Right ventricle myocardium inferior (tissue), 1 donor: Measurements from ENCODE around the gene OVCA2. TPM values are rescaled to one million over a fixed set of nuclear protein-coding genes. Genes with fewer than 3 reads are reported as not detected.

Experiments used
- ATAC-seq: fragments of 200-7000 bp; cut with Tn5 transposase; one replicate; pipeline ENCODE4 v1.9.1; 2020; ENCODE audit warnings: mild to moderate bottlenecking, moderate library complexity
- DNase-seq: peaks from one replicate; pipeline ENCODE4 v3.0.0; 2021; ENCODE audit errors: missing footprints
- intact Hi-C: fragments of 100-400 bp; cut with DNase I; formaldehyde crosslinking; loops from one replicate; pipeline ENCODE4 v1.11.0; 2022
- total RNA-seq: library from RNA; stranded (reverse); fragmentation: NEBNext Ultra II Directional; extraction: Animal tissue kit (Norgen Biotek cat#: 25700); gene quantifications from one replicate; pipeline ENCODE4 v1.2.1, GENCODE V29; 2021
- donor health status: DM: no; HTN: yes; CAD: no; lungs with severe emphysema.

OVCA2 gene
- total RNA-seq, 1 donor from 2014 or later: 14.3 TPM

DNA sequence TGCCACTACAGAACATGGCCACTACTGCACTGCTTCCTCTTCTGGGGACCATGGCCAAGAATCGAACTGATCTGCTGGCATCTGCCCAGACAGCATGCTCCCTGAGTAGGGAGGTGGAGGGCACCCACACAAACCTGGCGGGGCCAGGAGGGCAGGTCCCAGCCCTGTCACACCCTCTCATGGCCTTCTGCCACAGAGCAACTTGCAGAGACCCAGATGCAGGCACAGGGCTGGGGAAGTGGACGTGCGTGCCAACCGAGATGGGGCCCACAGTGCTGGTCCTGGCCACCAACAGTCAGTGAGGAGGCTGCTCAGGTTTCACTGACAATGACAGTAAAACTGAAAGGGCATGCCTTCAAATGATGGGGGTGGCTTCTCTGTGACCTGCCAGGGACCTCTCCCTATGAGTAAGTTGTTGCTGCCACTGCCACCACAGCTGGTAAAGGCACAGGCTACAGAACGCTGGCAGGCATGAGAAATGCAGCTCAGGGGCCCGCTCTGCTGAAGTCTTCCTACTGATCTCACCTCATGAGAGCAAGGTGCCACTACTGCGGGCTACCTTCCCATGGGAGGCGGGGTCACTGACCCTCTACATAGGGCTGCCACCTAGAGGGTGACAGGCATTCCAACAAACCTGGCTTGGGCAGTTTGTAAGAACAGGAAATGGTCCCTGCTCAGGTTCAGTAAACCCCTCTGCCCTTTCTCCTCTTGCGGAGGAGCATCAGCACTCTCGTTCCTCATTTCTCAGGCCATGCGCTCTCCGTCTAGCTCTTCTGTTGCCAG, 28.6 kb downstream of the OVCA2 start:
- no peak for ATAC-seq
- peak; percentile 31 for DNase-seq
- intact Hi-C loops: loop anchor here (5.0 kb wide), 1 partner anchor 107 kb away; no protein-coding TSS in a partner anchor

DNA sequence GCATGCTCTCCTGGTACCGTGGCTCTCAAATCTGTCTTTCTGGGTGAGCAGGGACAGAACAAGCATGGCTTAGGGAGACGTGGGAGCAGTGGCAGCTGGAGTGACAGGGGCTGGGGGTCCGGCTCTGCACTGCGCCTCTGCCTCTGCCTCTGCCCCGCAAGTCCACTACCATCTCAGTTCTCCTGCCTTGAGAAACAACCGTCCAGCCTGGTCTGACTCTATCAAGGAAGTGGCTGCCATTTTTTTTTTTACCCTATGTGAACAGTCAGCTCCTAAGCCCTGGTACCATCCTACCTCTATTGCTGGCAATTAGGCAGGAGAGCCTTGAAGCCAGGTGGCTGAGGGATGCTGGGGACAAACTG, 29.2 kb downstream of the OVCA2 start:
- no peak for DNase-seq
- intact Hi-C loops: loop anchor here (5.0 kb wide), 1 partner anchor 106 kb away; no protein-coding TSS in a partner anchor
- no peak for ATAC-seq

DNA sequence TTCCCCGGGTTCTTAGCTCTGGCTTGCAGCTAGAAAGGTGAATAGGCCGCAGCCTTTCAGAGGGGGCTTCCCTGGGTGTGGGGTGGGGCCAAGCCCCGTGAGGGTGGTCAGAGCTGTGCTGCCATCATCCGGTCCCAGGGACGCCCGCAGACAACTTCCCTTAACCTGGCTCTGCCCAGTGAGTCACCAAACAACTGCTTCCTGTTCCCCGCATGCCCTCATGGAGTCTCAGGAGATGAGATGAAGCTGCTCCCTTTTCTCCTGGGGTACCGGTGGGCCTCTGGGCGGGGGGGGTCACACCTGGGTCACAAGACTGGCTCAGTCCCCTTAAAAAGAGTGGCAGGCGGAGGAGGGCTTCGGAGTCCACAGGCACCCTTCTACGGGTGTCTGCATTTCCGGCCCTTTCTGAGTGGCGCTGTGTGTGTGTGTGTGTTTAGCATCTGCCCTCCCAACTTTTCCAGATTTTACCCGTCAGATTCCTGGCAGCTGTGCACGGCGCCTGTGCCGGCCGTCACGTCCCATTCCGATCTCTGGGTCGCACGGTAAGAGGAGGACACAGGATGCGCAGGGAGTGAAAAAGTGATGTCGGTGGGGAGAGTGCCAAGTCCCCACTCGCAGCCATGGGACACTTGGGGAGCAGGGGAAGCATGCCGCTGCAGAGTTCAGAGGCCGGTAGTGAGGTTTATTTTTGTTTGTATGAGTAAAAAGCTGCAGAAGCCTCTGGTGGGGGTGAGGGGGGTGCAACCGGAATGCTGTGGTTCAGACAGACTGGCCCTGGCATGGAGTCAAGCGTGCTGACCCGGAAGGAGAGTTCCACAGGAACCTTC, 29.8 kb downstream of the OVCA2 start:
- peak; percentile 84 for DNase-seq
- ATAC-seq: peak; percentile 63
- intact Hi-C loops: loop anchor here (5.0 kb wide), 1 partner anchor 106 kb away; no protein-coding TSS in a partner anchor

DNA sequence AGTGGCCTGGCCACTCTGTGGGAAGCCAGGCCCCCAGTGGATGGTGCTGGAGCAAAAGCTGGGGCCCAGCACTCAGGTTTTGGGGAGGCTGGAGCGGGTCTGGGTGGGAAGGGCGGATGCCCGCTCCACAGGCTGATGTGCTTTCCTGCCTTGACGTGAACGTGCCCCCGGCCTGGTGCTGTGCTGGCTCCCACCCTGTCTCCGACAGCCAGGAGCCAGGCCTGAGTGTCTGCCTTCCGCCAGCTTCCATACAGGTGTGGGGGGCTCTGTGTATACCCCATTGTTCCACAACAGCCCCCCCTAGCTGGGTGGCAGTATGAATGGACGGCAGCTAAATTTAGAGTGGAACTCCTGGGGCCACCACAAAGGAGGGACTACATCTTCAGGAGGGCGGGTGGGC, 33.1 kb downstream of the OVCA2 start:
- no peak for ATAC-seq
- no peak for DNase-seq
- intact Hi-C loops: loop anchor here (5.0 kb wide), 1 partner anchor 102 kb away; no protein-coding TSS in a partner anchor

DNA sequence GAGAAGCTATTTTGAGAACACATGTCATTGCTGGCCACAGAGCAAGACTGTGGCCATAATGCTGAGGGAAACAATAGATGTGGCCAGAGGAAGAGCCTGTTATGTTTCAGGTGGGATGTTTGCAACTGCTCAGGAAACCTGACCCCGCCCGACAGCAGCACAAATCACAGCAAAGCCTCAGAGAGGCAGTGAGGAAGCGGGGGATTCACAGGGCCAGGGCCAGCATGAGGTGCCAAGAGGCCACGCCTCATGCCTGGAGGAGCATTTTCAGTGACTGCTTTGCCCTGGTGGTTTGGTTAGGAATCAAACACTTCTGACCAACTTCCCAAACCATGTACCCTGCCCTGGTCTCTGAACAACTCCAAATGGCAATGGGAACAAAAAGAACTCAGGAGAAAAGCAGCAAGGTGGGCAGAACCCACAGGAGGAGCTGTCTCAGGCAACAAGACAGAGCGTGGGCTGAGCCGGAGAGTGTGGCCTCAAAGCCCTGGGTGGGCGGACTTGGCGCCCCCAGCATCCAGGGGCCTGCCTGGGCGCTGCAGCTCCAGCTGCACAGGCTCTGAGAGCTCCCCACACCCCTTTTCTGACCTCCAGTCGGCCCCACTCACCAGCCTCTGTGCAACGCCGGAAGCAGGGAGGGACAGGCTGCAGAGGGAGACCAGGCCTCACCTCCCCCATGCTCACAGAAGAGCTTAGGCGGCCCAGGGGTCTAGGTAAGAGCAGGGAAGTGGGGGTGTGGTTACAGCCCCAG, 33.7 kb downstream of the OVCA2 start:
- intact Hi-C loops: no loop called here
- ATAC-seq (peak; percentile 59), DNase-seq (no peak)

DNA sequence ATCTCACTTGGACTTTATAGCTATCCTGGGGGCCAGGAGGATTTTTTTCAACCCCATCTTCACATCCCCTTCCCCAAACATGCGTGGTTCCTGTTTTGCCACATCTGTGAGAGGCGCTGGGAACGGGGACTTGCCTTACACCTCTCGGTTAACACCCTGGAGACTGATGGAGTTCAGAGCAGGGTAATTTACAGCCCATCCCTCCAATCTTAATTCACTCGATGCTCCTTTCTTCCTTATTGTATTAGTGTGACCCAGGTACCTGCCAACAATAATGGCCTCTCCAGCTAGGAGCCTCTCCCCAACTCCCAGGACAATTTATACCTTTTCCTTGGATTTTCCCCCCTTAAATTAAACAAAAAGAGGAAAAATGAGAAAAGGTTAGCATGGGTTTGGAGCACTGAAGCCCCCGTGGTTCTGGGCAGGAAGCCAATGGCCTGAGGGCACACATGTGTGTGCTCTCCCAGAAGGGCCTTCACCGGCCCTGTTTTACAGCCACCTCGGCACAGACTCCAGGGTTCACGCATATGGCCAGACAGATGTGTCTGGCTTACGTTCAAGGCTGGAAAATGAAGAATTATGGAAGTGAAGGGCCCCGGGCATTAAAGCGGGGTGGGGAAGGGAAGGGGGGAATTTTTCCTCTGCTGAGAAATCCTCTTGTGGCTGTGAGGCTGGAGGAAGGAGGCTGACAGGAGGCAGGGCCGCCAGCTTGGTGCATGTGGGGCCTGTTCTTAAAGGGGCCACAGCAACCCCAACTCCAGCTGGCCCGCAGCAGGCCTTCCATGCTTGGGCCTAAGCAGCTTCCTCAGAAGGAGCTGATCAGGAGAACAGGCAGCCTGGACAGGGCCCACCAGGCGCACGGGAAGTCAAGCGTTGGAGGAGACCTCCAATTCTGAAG, 34.5 kb downstream of the OVCA2 start:
- DNase-seq: no peak
- intact Hi-C loops: no loop called here
- ATAC-seq: no peak

DNA sequence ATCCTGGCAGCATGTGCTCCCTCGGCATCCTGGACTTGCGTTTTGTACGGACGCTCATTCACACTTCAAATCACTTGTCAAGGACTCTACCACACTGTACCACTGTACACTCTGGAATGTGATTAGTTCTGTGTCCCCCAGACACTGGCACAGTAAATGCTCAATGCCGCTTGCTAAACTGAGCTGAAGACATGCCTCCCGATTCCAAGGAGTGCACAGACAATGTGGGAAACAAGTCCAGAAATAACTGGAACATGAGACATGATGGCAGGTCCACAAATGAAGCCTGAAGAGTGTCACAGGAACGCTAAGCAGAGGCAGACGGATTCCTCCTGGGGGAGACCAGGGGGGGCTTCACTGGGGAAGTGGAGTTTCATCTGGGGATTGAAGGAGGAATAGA, 35.2 kb downstream of the OVCA2 start:
- intact Hi-C loops: no loop called here
- DNase-seq (no peak), ATAC-seq (no peak)

DNA sequence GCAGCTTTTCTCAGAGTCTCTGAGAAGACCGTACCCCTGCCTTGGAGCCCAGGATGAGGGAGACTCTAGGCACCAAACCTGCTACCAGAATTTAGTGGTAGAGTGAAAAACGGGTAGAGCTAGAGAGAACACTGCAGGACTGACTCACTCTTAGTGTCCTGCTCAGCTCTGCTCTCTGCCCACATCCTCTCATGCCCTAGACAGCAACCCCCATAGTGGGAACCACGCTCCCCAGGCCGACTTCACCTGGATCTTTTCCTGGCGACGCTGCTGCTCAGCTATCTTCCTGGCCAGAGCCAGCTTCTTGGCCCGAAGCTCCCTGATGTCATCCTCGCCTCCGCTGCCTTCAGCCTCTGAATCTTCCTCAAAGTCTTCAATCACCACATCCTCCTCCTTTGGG, 39.7 kb downstream of the OVCA2 start:
- no peak for ATAC-seq
- intact Hi-C loops: no loop called here
- no peak for DNase-seq

DNA sequence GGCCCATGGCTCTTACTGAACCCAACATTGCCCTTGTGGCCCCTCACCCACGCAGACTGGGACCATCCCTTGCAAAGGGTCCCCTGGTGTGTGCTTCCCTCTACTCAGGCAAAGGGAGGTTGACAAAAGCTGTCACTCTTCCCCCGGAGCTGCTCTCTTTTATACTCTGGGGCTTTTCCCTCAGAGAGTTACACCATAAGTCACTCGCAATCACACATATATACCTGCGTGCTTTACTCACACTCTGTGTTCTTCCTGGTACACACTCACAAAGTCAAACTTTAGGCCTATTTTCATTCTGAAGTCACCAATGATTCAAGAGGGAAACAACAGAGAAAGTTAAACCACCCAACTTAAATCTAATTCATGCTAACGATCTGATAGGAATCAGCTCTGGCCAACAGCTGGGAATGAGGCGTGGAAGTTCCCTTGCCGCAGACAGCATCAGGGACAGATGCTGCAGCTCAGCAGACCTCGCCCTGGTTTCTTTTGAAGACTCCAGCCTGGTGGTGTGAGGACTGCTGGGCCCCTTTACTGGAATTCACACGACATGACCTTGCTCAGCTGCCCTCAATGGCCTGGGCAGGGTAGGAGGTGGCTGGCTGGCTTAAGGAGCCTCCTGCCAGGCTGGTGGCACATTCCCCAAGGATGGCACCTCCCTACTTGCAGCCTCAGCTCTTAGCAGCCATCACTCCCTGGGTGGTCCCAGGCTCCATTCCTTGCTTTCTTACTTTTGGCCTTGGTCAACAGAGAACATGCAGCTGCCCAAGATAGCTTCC, 40.4 kb downstream of the OVCA2 start:
- intact Hi-C loops: no loop called here
- DNase-seq: no peak
- ATAC-seq: no peak

DNA sequence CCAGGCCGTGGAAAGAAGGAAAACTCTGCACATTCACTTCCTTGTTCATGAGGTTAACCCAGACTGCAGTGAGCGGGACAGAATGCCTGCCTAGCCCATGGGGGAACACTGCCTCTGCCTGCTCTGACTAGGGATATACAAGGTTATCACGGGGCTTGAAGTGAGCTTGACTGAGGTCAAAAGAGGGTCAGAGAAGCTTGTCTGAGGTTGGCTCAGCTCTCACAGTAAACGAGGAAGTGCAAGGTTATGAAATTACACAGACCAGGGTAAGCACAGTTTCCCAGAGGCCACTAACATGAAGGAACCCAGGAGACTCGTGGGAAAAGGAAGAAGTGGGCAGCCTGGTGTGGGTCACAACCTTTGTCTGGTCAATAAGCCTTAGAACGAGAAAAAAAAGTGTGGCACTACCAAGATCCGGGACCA, 41.8 kb downstream of the OVCA2 start:
- intact Hi-C loops: no loop called here
- peak; percentile 30 for ATAC-seq
- no peak for DNase-seq

DNA sequence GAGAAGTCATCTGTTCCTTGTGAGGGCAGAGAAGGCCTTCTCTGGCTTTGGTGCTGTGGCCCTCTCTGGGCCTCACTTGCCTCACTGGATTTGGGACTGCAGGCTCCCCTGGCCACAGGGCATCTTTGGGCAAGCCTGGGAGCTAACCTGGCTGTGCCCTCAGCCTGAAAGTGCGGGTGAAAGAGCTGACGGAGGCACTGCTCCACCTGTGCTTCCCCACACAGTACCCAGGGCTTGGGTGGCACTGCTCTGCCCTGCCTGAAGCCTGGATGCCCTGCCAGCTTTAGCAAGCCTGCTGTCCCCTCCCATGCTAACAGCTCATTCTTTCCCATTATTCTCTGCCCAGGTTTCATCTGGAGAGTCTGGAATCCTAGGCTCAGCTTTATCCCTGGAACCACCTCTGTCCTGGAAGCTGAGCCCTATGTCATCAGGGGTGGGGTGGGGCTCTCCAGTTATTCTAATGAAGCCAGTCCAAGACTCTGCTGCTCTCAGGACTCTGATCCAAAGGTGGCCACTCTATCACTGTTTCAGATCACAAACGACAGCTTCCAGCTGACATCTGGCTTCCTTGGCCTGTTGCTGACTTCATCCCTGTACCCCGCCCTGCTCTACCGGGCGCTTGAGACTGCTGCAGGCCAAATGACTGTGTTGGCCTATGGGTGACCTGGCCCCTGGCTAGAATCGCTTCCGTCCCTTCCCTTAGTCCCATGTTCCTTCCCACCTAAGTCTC, 42.4 kb downstream of the OVCA2 start:
- ATAC-seq: peak; percentile 72
- no peak for DNase-seq
- intact Hi-C loops: no loop called here

DNA sequence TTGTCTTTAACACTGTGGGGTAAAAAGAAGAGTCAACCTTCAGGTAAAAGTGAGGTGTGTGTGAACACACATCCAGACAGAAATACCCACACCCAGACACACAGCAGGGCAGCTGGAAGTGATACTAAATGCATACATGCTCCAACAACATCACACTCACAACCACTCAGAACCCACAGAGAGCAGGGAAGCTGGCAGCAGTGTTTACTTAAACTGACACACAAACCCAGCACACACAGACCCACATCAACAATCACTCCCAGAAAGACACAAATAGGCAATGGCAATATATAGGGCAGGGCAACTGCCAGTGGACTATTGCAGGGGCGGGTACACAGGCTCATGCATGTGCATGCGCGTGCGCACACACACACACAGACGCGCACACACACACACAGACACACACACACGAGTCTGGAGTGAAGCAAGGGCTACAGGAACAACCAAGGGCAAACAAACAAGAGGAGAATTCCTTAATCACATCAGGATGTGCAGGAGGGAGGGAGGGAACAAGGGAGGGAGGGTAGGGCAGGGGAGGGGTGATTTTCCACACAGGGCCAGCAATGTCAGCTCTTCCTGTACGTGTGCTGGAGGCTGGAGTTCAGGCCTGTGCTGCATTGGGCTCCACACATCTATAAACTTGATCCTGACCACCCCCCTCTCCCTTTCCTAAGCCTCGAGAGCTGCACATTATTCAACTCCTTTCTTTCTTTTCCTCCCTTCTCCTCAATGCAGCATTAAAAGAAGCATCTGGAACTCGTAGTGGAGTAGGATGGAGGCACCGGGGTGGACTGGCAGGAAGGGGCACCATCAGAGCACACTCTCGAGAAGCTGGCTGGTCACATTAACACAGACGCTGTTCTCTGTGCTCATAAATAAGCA, 43.2 kb downstream of the OVCA2 start:
- no peak for DNase-seq
- intact Hi-C loops: no loop called here
- peak; percentile 29 for ATAC-seq

DNA sequence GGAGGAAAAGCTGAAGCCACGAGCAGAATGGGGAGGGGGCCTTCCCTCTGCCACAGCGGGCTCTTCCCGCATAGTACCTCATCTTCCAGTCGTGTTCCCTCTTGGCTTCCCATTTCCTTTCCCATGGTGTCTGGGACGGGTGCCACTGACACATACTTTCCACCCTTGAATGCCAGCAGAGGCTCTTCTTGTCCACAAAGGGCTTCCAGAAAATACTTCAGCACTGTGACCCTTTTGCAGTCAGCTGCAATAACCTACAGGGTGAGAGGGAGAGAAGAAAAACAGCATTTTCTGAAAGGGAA, 43.8 kb downstream of the OVCA2 start:
- ATAC-seq (peak; percentile 27), DNase-seq (no peak)
- intact Hi-C loops: no loop called here

DNA sequence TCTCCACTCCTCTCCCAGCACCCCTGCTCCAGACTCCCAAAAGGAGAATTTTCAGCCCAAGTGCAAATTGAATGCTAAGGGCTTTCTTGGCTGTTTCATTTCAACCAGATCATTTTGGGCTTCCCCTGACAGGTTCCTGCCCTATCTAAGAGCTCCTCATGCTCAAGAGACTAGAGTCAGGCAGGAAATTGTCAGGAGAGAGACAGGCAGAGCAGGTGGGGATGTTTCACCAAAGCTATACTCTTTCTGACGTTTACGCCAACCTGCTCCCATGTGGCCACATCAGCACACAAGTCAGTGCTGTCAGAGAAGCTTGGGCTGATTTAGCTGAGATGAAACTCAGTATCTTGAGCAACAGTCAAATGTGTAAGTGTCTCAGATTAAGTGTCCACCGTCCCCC, 44.5 kb downstream of the OVCA2 start:
- ATAC-seq: no peak
- intact Hi-C loops: no loop called here
- no peak for DNase-seq

DNA sequence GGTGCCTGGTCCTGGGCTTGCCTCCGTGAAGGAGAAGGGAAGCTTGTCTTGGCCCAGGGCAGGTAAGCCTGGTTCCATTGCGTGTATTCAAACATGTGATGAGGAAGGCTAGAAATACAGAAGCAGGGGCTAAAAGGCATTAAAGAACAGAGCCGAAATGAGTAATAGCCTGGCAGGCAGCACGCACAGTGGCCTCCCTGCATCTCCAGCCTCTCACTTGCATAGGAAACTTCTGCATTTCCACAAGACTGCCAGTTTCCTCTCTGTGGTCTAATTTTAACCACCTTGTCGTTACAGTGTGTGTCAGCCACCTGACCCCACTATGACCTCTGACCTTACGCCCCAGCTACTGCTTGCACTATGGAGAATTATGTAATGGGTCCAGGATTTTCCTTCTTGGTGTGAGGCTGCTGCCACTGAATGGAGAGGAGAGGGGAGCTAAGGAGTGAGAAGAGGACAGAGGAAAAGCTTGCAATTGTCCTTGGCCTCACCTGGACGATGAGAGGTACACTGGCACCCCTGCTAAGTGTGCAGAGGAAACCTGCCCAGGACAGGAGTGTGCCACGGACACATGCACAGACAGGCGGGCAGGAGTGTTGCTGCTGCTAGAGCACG, 45.9 kb downstream of the OVCA2 start:
- intact Hi-C loops: no loop called here
- DNase-seq (no peak), ATAC-seq (no peak)

DNA sequence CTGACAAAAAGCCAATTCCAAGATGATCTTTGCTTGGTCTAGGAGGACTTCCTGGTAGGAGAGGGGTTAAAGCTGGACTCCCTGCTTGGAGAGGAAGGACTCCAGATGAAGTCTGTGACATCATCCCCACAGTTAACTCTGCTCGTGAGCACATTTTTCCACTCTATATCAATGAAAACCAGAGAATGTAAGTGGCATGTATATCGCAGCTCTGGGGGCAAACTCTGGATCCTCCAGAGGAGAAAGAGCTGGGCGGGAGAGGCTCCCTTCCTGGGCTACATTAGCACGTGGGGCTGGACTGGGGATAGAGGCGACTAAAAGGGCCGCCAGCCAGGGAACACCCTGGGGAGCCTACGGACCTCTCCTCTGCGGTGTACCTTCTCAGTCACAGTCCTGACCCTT, 47.2 kb downstream of the OVCA2 start:
- ATAC-seq (no peak), DNase-seq (no peak)
- intact Hi-C loops: no loop called here
